Skeletal muscle tissue (tissue), 1 donor: ENCODE data around the gene RHEBL1. TPM values are rescaled to one million over a fixed set of nuclear protein-coding genes. Genes with fewer than 3 reads are reported as not detected.

Experiments used
- total RNA-seq: library from RNA; depleted of rRNA; stranded (reverse); fragments of >200 nt; gene quantifications from one replicate; pipeline ENCODE4 v1.2.3, GENCODE V29; 2014

The RHEBL1 gene
- total RNA-seq, 1 donor from 2014 or later = 0.52 TPM

Other genes starting within 250 kb of the RHEBL1 start
- gene DDX23, start 217.8 kb downstream of the RHEBL1 start, total RNA-seq = 56.9 TPM
- gene RND1, start 204.1 kb downstream of the RHEBL1 start, total RNA-seq = under 0.01 TPM
- 5.7 TPM for gene FKBP11, start 144.5 kb downstream of the RHEBL1 start, total RNA-seq
- gene ARF3, start 112.5 kb downstream of the RHEBL1 start, total RNA-seq = 19.8 TPM
- 0.52 TPM for gene WNT10B, start 98.2 kb downstream of the RHEBL1 start, total RNA-seq
- gene WNT1, start 91.7 kb downstream of the RHEBL1 start, total RNA-seq = not detected
- gene DDN, start 70.6 kb downstream of the RHEBL1 start, total RNA-seq = 18.8 TPM
- gene PRKAG1, start 51.2 kb downstream of the RHEBL1 start, total RNA-seq = 41.8 TPM
- gene KMT2D, start 9.2 kb downstream of the RHEBL1 start, total RNA-seq = 26.1 TPM
- gene DHH, start 24.8 kb upstream of the RHEBL1 start, total RNA-seq = 1.6 TPM
- gene LMBR1L, start 40.9 kb upstream of the RHEBL1 start, total RNA-seq = 21.4 TPM
- 674 TPM for gene TUBA1B, start 61.4 kb upstream of the RHEBL1 start, total RNA-seq
- gene TUBA1A, start 119.1 kb upstream of the RHEBL1 start, total RNA-seq = 942 TPM
- 34.4 TPM for gene TUBA1C, start 195.1 kb upstream of the RHEBL1 start, total RNA-seq
- gene PRPH, start 225.2 kb upstream of the RHEBL1 start, total RNA-seq = 2.6 TPM